Mesenchymal stem cell (in vitro differentiated cells and primary cell): ENCODE data around the gene VARS1. TPM values are rescaled to one million over a fixed set of nuclear protein-coding genes. Genes with fewer than 3 reads are reported as not detected.
"Not testable (repeated sequence)": the region's sequence is repeated elsewhere in the genome, so short reads cannot be mapped to it uniquely, and the experiment has no call there.

ENCODE experiments used
- DNase-seq: peaks from one replicate; pipeline ENCODE4 v3.0.0-alpha.2; 2013
- H2AFZ ChIP-seq: one replicate; pipeline ENCODE4 v1.6.1; 2013; ENCODE audit warnings: low read depth, mild to moderate bottlenecking, control low read depth, inconsistent platforms, low read length, moderate library complexity
- H2AK5ac ChIP-seq: 2 replicates; pipeline ENCODE4 v1.6.1; 2013; ENCODE audit warnings: low read length, moderate library complexity, mild to moderate bottlenecking, inconsistent platforms; ENCODE audit not compliant: severe bottlenecking
- H2BK120ac ChIP-seq: one replicate; pipeline ENCODE4 v1.6.1; 2013; ENCODE audit warnings: low read depth, mild to moderate bottlenecking, inconsistent platforms, low read length, moderate library complexity
- H2BK12ac ChIP-seq, 2 experiments: one replicate each; pipeline ENCODE4 v1.6.1; 2013; ENCODE audit warnings: inconsistent platforms in 2 of 2, low read length in 2 of 2, mild to moderate bottlenecking in 2 of 2, moderate library complexity in 2 of 2, control low read depth in 1 of 2
- H2BK15ac ChIP-seq: one replicate; pipeline ENCODE4 v1.6.1; 2013; ENCODE audit warnings: mild to moderate bottlenecking, low read depth, inconsistent platforms; ENCODE audit not compliant: poor library complexity, severe bottlenecking
- H2BK5ac ChIP-seq: 2 replicates; pipeline ENCODE4 v1.6.1; 2013; ENCODE audit warnings: low read depth, mild to moderate bottlenecking, low read length, control low read depth, inconsistent platforms; ENCODE audit not compliant: poor library complexity, severe bottlenecking
- H3K14ac ChIP-seq, 2 experiments: one replicate each; pipeline ENCODE4 v1.6.1; 2013; ENCODE audit warnings: inconsistent platforms in 2 of 2, low read length in 2 of 2, control low read depth in 1 of 2, mild to moderate bottlenecking in 1 of 2, moderate library complexity in 1 of 2
- H3K18ac ChIP-seq, 2 experiments: one replicate each; pipeline ENCODE4 v1.6.1; 2013; ENCODE audit warnings: inconsistent platforms in 2 of 2, low read length in 2 of 2, control low read depth in 1 of 2, low read depth in 1 of 2, mild to moderate bottlenecking in 1 of 2
- H3K23ac ChIP-seq, 2 experiments: one replicate each; pipeline ENCODE4 v1.6.1; 2013; ENCODE audit warnings: inconsistent platforms in 2 of 2, low read length in 2 of 2, mild to moderate bottlenecking in 2 of 2, moderate library complexity in 2 of 2, control low read depth in 1 of 2
- H3K27ac ChIP-seq: 2 replicates; pipeline ENCODE4 v1.5.1; 2013; ENCODE audit warnings: mild to moderate bottlenecking, moderate library complexity, low read length, control low read depth, inconsistent platforms; ENCODE audit not compliant: poor library complexity, severe bottlenecking
- H3K27me3 ChIP-seq, 2 experiments: 2 replicates each; pipeline versions ENCODE4 v1.6.1 to v1.7.0; 2013; ENCODE audit warnings: low read length in 2 of 2, mild to moderate bottlenecking in 2 of 2, moderate library complexity in 2 of 2, control low read depth in 1 of 2, inconsistent platforms in 1 of 2; ENCODE audit not compliant: control insufficient read depth in 1 of 2, insufficient read depth in 1 of 2
- H3K36me3 ChIP-seq, 2 experiments: 2 replicates each; pipeline versions ENCODE4 v1.6.1 to v1.7.0; 2013; ENCODE audit warnings: low read length in 2 of 2, control low read depth in 1 of 2, inconsistent platforms in 1 of 2, low read depth in 1 of 2, mild to moderate bottlenecking in 1 of 2; ENCODE audit not compliant: insufficient read depth in 2 of 2, control insufficient read depth in 1 of 2
- H3K4ac ChIP-seq, 2 experiments: one replicate each; pipeline ENCODE4 v1.6.1; 2013; ENCODE audit warnings: inconsistent platforms in 2 of 2, low read length in 2 of 2, mild to moderate bottlenecking in 2 of 2, moderate library complexity in 2 of 2, control low read depth in 1 of 2, low read depth in 1 of 2
- H3K4me1 ChIP-seq: 2 replicates; pipeline ENCODE4 v1.6.1; 2013; ENCODE audit warnings: low read depth, low read length, control low read depth; ENCODE audit not compliant: control insufficient read depth, insufficient read depth
- H3K4me2 ChIP-seq: 2 replicates; pipeline ENCODE4 v1.6.1; 2013; ENCODE audit warnings: low read length, mild to moderate bottlenecking, inconsistent platforms; ENCODE audit not compliant: poor library complexity, severe bottlenecking
- H3K4me3 ChIP-seq, 2 experiments: 2 replicates each; pipeline versions ENCODE4 v1.5.1 to v1.7.0; 2013; ENCODE audit warnings: low read length in 2 of 2, mild to moderate bottlenecking in 2 of 2, control low read depth in 1 of 2, low read depth in 1 of 2; ENCODE audit not compliant: insufficient read depth in 1 of 2
- H3K79me1 ChIP-seq: replicated peaks from 2 replicates; pipeline ENCODE4 v1.6.1; 2013; ENCODE audit warnings: mild to moderate bottlenecking, control low read depth, low read length, inconsistent platforms; ENCODE audit not compliant: poor library complexity, severe bottlenecking
- H3K9ac ChIP-seq: 2 replicates; pipeline ENCODE4 v1.7.0; 2013; ENCODE audit warnings: mild to moderate bottlenecking, low read length, moderate library complexity
- H3K9me3 ChIP-seq: 2 replicates; pipeline ENCODE4 v1.7.0; 2013; ENCODE audit warnings: mild to moderate bottlenecking, low read length; ENCODE audit not compliant: control insufficient read depth
- H4K8ac ChIP-seq: one replicate; pipeline ENCODE4 v1.6.1; 2013; ENCODE audit warnings: inconsistent platforms, mild to moderate bottlenecking, low read length, moderate library complexity
- H4K91ac ChIP-seq: one replicate; pipeline ENCODE4 v1.6.1; 2013; ENCODE audit warnings: mild to moderate bottlenecking, low read length, inconsistent platforms
- WGBS: methylation state at CpG from one replicate; pipeline ENCODE4 v1.1.7; 2013; ENCODE audit warnings: mixed read lengths; 5-methylcytosine and 5-hydroxymethylcytosine counted together
- polyA plus RNA-seq, 2 experiments: library from polyadenylated mRNA; stranded (reverse); fragments of 200-250 nt; gene quantifications; one replicate each; pipeline ENCODE4 v1.2.3, GENCODE V29; 2013

VARS1 gene
- polyA plus RNA-seq (2013, experiment 1 of 2): 36.2 TPM
- polyA plus RNA-seq (2013, experiment 2 of 2): 34.7 TPM

- DNase-seq: peak; percentile 87
- Histone ChIP-seq H3K36me3 (peaks cover 20 to 30% of the 10 kb centered on the region in 2 experiments), H3K4ac (peak within 1 kb of the TSS; percentile 86 to 92), H3K23ac (peak within 1 kb of the TSS; percentile 79 to 95), H3K27ac (peak within 1 kb of the TSS; percentile 85), H4K91ac (peak within 1 kb of the TSS; percentile 99), H3K4me2 (peak within 1 kb of the TSS; percentile 93), H2BK15ac (peak within 1 kb of the TSS; percentile 62), H3K9me3 (no peaks in the 10 kb centered on the region), H3K4me3 (peak within 1 kb of the TSS; percentile 74 to 98), H3K18ac (peak within 1 kb of the TSS; percentile 94 to 97), H2AK5ac (peak within 1 kb of the TSS; percentile 70), H3K4me1 (peaks cover 15% of the 10 kb centered on the region), H2BK12ac (peak within 1 kb of the TSS; percentile 41 to 86), H2AFZ (peak within 1 kb of the TSS; percentile 55), H3K27me3 (no peaks in the 10 kb centered on the region), H3K9ac (peak within 1 kb of the TSS; percentile 99), H3K79me1 (peaks cover 14% of the 10 kb centered on the region), H4K8ac (peak within 1 kb of the TSS; percentile 99), H2BK120ac (peak within 1 kb of the TSS; percentile 93), H3K14ac (peak within 1 kb of the TSS; percentile 88 to 93), H2BK5ac (peak within 1 kb of the TSS; percentile 99)
- WGBS: 2% methylated on average over 70 of the region's 75 CpGs
Measured at GRCh38 chr6:31795616-31796298, at the start of gene VARS1. TSS of gene VARS1 (minus strand) at chr6:31795752. CDS start at chr6:31795217, 535 bp downstream.

- Histone ChIP-seq H3K79me1 (peaks cover 6% of the 10 kb centered on the region), H3K18ac (no peak overlapping the region), H3K9me3 (no peaks in the 10 kb centered on the region), H2BK12ac (no peak overlapping the region), H3K4me2 (no peak overlapping the region), H2BK120ac (no peak overlapping the region), H2BK5ac (no peak overlapping the region), H2AK5ac (no peak overlapping the region), H3K4ac (no peak overlapping the region), H3K9ac (no peak overlapping the region), H3K23ac (no peak overlapping the region), H3K27ac (no peak overlapping the region), H3K4me1 (peaks cover 1% of the 10 kb centered on the region), H3K14ac (no peak overlapping the region), H4K91ac (no peak overlapping the region), H2AFZ (no peak overlapping the region), H3K27me3 (no peaks in the 10 kb centered on the region), H3K36me3 (peaks cover 16 to 48% of the 10 kb centered on the region in 2 experiments), H3K4me3 (no peak overlapping the region), H4K8ac (no peak overlapping the region), H2BK15ac (no peak overlapping the region)
- 95% methylated on average over 3 of the region's 3 CpGs for WGBS
- DNase-seq: no peak
Measured at GRCh38 chr6:31844507-31844906, 49.0 kb upstream of the VARS1 start.

DNA sequence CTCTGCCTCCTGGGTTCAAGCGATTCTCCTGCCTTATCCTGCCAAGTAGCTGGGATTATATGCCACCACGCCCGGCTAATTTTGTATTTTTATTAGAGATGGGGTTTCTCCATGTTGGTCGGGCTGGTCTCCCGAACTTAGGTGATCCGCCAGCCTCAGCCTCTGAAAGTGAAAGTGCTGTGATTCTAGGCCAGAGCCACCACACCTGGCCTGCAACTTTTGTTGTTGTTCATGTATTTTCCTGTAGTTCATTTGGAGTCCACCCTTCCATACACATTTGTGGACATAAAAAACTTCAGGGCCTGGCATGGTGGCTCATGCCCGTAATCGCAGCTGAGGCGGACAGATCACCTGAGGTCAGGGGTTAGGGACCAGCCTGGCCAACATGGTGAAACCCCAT lies 46.5 kb upstream of the VARS1 start:
- WGBS: 97% methylated on average over 9 of the region's 9 CpGs
- no peak overlapping the region for H2AK5ac ChIP-seq
- H3K27ac ChIP-seq: no peak overlapping the region
- H3K9me3 ChIP-seq: no peaks in the 10 kb centered on the region
- no peak overlapping the region for H2BK120ac ChIP-seq
- no peak overlapping the region for H2AFZ ChIP-seq
- DNase-seq: no peak
- no peak overlapping the region for H3K23ac ChIP-seq
- peaks cover 6% of the 10 kb centered on the region for H3K79me1 ChIP-seq
- no peak overlapping the region for H3K18ac ChIP-seq
- H3K27me3 ChIP-seq: no peaks in the 10 kb centered on the region
- H2BK5ac ChIP-seq: no peak overlapping the region
- no peak overlapping the region for H2BK15ac ChIP-seq
- no peak overlapping the region for H3K4me3 ChIP-seq
- no peak overlapping the region for H2BK12ac ChIP-seq
- peaks cover 41 to 69% of the 10 kb centered on the region in 2 experiments for H3K36me3 ChIP-seq
- H3K9ac ChIP-seq: no peak overlapping the region
- no peak overlapping the region for H4K91ac ChIP-seq
- no peak overlapping the region for H3K4me2 ChIP-seq
- H3K4me1 ChIP-seq: peaks cover 17% of the 10 kb centered on the region
- H3K14ac ChIP-seq: no peak overlapping the region
- no peak overlapping the region for H3K4ac ChIP-seq
- H4K8ac ChIP-seq: no peak overlapping the region

- not testable (repeated sequence) for H2BK120ac ChIP-seq, H2BK15ac ChIP-seq, H3K79me1 ChIP-seq, H3K23ac ChIP-seq, H4K8ac ChIP-seq, H3K27ac ChIP-seq, H3K27me3 ChIP-seq, H2BK12ac ChIP-seq, H2AFZ ChIP-seq, H2BK5ac ChIP-seq, H3K9me3 ChIP-seq, H3K4me2 ChIP-seq, H3K9ac ChIP-seq, H3K4ac ChIP-seq, H3K4me3 ChIP-seq, H3K14ac ChIP-seq, H4K91ac ChIP-seq, H3K18ac ChIP-seq, H2AK5ac ChIP-seq, DNase-seq
- 95% methylated on average over 7 of the region's 8 CpGs for WGBS
- H3K36me3 ChIP-seq: peaks cover 51 to 63% of the 10 kb centered on the region in 2 experiments
- peaks cover 17% of the 10 kb centered on the region for H3K4me1 ChIP-seq
Measured at GRCh38 chr6:31839779-31840126, 44.2 kb upstream of the VARS1 start.
